HAP-1 (cell line): ENCODE measurements around the gene TBX18.

ENCODE experiments used
- DNase-seq, 2 experiments: peaks; one replicate each; pipeline ENCODE4 v3.0.0-alpha.2; 2016 to 2020; ENCODE audit warnings: low spot score in 2 of 2
- H3K27me3 ChIP-seq: fragments of 250-450 bp; sonication (Bioruptor Pico); 2 replicates; pipeline ENCODE4 v1.5.1; 2020; ENCODE audit warnings: low read depth, mild to moderate bottlenecking, moderate library complexity
- H3K36me3 ChIP-seq: fragments of 250-450 bp; sonication (Bioruptor Pico); replicated peaks from 2 replicates; pipeline ENCODE4 v1.5.1; 2020; ENCODE audit warnings: mild to moderate bottlenecking
- H3K4me1 ChIP-seq: fragments of 250-450 bp; sonication (Bioruptor Pico); 2 replicates; pipeline ENCODE4 v1.5.1; 2020; ENCODE audit warnings: mild to moderate bottlenecking
- H3K4me3 ChIP-seq: fragments of 250-450 bp; sonication (Bioruptor Pico); 2 replicates; pipeline ENCODE4 v1.5.1; 2020; ENCODE audit warnings: mild to moderate bottlenecking, moderate library complexity
- H3K9me3 ChIP-seq: fragments of 250-450 bp; sonication (Bioruptor Pico); 2 replicates; pipeline ENCODE4 v1.5.1; 2020; ENCODE audit warnings: mild to moderate bottlenecking, moderate library complexity
- in situ Hi-C: fragments of 300-500 bp; cut with MboI; formaldehyde crosslinking; loops from 3 replicates; pipeline ENCODE4 v1.14.3; 2020; ENCODE audit warnings: low sequenced_read_pairs, inconsistent platforms, mixed read lengths

Gene TBX18

GRCh38 chr6:84749181-84749580 is 15.2 kb downstream of the TBX18 start:
- in situ Hi-C loops = no loop called here
- Histone ChIP-seq H3K9me3 (no peaks in the 10 kb centered on the region), H3K4me3 (no peak overlapping the region), H3K27me3 (no peaks in the 10 kb centered on the region), H3K4me1 (no peaks in the 10 kb centered on the region), H3K36me3 (no peaks in the 10 kb centered on the region)
- no peak for DNase-seq

DNA sequence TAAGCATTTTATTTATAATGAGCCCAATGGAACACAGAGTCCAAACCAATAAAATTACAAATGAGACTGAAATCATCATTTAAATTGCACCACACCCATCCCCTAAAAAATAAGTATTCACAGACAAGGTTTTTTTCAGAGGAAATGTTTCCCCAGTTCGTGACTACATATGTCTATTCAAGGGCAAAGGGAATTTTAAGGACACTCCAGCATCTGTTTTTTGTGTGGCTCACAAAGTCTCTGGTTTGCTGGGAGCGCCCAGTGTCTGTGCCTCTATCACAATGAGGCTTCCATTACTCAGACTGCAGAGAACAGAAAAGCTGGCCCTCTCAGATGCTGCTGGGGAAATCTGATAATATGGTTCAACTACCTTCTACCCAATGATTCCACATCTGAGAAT is 16.0 kb downstream of the TBX18 start:
- Histone ChIP-seq H3K27me3 (no peaks in the 10 kb centered on the region), H3K36me3 (no peaks in the 10 kb centered on the region), H3K4me1 (no peaks in the 10 kb centered on the region), H3K9me3 (no peaks in the 10 kb centered on the region), H3K4me3 (no peak overlapping the region)
- in situ Hi-C loops = no loop called here
- DNase-seq = no peak

DNA sequence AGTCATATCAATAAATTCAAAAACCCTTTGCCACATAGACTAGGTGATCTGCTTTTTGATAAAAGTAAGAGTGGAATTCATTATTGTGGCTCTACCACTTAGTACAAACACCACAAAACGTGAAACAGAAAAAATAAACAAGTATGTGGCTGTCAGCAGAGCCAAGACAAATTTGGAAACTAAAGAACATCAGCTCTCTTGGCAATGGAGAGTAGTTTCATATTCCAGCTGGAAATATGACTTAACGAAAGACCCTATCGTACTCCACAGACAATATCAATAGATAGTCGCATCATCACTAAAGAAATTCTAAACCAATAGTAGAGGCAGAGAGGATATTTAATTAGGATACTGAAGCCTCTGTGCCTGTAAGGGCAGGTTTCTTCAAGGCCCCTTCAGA is 20.8 kb downstream of the TBX18 start:
- no peaks in the 10 kb centered on the region for H3K9me3 ChIP-seq
- in situ Hi-C loops = no loop called here
- H3K4me3 ChIP-seq = no peak overlapping the region
- no peaks in the 10 kb centered on the region for H3K36me3 ChIP-seq
- no peaks in the 10 kb centered on the region for H3K4me1 ChIP-seq
- H3K27me3 ChIP-seq = peaks cover 8% of the 10 kb centered on the region
- no peak for DNase-seq

DNA sequence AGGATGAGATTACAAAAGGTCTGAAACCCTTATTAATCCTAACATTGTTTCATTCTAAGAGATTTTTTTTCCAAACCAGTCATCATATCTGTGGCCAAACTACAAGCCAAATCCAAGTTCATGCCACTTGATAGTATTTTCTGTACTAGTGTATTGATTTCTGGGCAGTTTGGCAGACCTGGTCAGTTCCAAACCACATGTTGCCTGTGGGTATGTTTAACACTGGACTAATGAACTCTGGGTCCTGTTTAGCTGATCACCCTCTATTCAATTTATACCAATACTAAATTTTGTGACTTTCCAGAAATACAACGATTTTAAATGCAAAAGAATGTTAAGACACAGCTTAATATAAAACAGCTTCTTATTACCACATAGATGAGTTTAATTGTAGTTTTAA is 24.0 kb downstream of the TBX18 start:
- H3K27me3 ChIP-seq = peaks cover 8% of the 10 kb centered on the region
- DNase-seq = no peak
- H3K4me1 ChIP-seq = no peaks in the 10 kb centered on the region
- no peak overlapping the region for H3K4me3 ChIP-seq
- H3K36me3 ChIP-seq = no peaks in the 10 kb centered on the region
- in situ Hi-C loops = no loop called here
- H3K9me3 ChIP-seq = no peaks in the 10 kb centered on the region

GRCh38 chr6:84739866-84740208 is 24.6 kb downstream of the TBX18 start:
- no peak for DNase-seq
- H3K4me3 ChIP-seq = no peak overlapping the region
- H3K27me3 ChIP-seq = peaks cover 9% of the 10 kb centered on the region
- no peaks in the 10 kb centered on the region for H3K36me3 ChIP-seq
- in situ Hi-C loops = no loop called here
- H3K9me3 ChIP-seq = no peaks in the 10 kb centered on the region
- H3K4me1 ChIP-seq = no peaks in the 10 kb centered on the region

DNA sequence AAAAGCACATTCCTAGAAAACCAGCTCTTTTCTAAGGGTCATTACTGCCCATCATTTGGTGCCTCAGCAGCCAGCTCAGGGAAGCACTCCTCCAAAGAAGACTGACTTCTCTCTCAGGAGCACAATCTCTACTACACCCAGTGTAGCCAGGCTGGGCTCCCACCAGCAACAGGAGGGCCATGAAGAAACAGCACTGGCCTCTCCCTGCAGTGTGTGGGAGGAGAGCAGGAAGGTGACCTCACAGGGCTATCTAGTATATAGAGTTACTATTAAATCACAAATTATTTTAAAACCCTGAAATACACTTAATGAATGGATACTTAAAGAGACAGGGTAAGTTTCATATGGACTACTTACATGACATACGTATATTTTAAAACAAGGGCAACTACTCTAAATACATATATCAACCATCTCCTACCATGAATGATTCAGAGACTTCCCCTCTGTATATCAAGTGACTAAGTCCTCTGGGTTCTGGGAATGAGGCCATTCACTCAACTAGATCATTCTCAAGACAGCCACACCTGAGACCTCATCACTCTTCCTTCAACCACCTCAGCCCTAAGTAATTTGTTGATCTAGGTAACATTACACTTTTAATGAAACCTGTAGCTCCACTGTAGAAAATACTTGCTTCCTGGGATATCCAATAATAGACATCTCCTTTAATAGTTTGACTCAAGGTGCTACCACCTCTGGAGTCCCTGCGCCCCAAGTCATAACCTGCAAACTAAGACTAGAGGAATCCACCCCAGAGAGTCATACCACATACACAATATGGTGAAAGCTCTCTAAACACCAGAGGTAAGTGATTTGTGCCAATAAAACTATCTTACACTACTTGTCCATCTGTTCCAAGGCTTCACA is 25.2 kb downstream of the TBX18 start:
- peaks cover 10% of the 10 kb centered on the region for H3K27me3 ChIP-seq
- no peak overlapping the region for H3K4me3 ChIP-seq
- H3K9me3 ChIP-seq = no peaks in the 10 kb centered on the region
- H3K4me1 ChIP-seq = no peaks in the 10 kb centered on the region
- DNase-seq = no peak
- in situ Hi-C loops = no loop called here
- no peaks in the 10 kb centered on the region for H3K36me3 ChIP-seq

DNA sequence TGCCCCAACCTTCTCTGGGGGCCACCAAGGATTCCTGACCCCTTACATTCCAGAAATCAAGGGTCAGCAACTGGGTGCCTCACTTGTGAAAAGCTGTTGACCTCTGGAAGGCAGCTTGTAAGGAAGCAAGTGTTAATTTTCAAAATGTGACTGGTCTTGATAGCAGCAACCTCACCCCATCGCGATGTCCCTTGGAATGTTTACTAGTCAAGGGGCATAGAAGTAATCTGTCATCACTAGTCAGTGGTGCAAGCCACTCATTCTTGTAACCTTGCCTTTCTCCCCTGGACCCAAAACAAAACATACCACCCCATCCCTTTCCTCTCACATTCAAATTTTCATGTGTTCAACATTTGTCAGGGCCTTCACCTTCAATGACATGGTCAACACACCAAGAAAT is 30.5 kb downstream of the TBX18 start:
- DNase-seq = no peak
- Histone ChIP-seq H3K4me1 (no peaks in the 10 kb centered on the region), H3K27me3 (0 out of 2 replicates have a peak, but pooled peaks cover 2% of the 10 kb centered on the region), H3K4me3 (no peak overlapping the region), H3K9me3 (no peaks in the 10 kb centered on the region), H3K36me3 (no peaks in the 10 kb centered on the region)
- in situ Hi-C loops = no loop called here

GRCh38 chr6:84731901-84732300 is 32.5 kb downstream of the TBX18 start:
- no peaks in the 10 kb centered on the region for H3K36me3 ChIP-seq
- no peaks in the 10 kb centered on the region for H3K4me1 ChIP-seq
- H3K27me3 ChIP-seq = 0 out of 2 replicates have a peak, but pooled peaks cover 2% of the 10 kb centered on the region
- in situ Hi-C loops = no loop called here
- no peaks in the 10 kb centered on the region for H3K9me3 ChIP-seq
- no peak overlapping the region for H3K4me3 ChIP-seq
- DNase-seq = no peak

DNA sequence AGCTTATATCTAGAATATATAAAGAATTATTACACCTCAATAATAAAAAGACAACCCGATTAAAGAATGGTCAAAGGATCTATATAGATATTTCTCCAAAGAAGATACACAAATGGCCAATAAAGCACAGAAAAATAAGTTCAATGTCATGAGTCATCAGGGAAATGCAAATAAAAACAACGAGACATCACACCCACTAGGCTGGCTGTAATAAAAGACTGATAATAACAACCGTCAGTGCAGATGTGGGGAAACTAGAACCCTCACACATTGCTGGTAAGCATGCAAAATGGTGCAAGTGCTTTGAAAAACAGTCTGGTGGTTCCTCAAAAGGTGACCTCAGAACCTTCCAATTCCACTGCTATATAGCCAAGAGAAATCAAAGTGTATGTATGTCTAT is 33.0 kb downstream of the TBX18 start:
- H3K4me3 ChIP-seq = no peak overlapping the region
- in situ Hi-C loops = no loop called here

DNA sequence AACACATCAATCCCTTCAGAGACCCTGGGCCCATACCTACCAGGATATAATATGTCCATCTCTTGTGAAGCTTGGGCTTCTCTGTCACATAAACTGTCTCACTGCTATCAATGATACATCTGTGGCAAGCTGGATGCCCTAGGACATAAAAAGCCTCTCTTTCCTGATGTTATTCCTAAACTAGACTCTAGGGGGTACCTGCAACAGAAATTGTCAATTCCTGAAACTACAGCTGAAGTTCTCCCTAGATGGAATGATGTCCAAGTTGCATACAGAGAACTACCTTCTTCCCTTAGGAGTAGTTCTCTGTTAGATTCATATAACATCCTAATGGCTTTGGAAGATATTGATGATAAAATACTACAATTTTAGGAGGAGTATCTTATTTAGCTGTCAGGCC is 35.8 kb downstream of the TBX18 start:
- H3K36me3 ChIP-seq = no peaks in the 10 kb centered on the region
- no peaks in the 10 kb centered on the region for H3K9me3 ChIP-seq
- H3K27me3 ChIP-seq = no peaks in the 10 kb centered on the region
- in situ Hi-C loops = no loop called here
- no peak overlapping the region for H3K4me3 ChIP-seq
- no peak for DNase-seq
- no peaks in the 10 kb centered on the region for H3K4me1 ChIP-seq

More for the DNA sequence above, 33.0 kb downstream of the TBX18 start:
- Histone ChIP-seq H3K4me1 (no peaks in the 10 kb centered on the region), H3K27me3 (0 out of 2 replicates have a peak, but pooled peaks cover 2% of the 10 kb centered on the region), H3K36me3 (no peaks in the 10 kb centered on the region), H3K9me3 (no peaks in the 10 kb centered on the region)
- no peak for DNase-seq

DNA sequence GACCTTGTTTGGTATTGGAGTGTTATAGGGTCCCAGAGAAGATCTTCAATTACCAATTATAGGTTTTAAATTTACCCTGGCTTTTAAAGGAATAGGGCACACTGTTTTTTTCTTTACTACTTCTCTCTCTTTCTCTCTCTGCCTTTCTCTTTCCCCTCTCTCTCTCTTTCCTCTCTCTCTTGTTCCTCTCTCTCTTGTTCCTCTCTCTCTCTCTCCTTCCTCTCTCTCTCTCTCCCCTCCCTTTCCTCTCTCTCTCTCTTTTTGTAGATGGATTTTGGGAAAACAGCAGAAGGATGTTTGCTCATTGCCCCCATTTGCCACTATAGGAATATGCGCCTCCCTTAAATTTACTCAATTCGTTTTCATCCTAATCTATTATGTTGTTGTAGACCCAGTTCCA is 45.2 kb downstream of the TBX18 start:
- DNase-seq = no peak
- in situ Hi-C loops = no loop called here

GRCh38 chr6:84718038-84718955 is 46.1 kb downstream of the TBX18 start:
- H3K9me3 ChIP-seq = no peaks in the 10 kb centered on the region
- no peak for DNase-seq
- H3K27me3 ChIP-seq = no peaks in the 10 kb centered on the region
- in situ Hi-C loops = no loop called here
- no peaks in the 10 kb centered on the region for H3K4me1 ChIP-seq
- no peak overlapping the region for H3K4me3 ChIP-seq
- no peaks in the 10 kb centered on the region for H3K36me3 ChIP-seq

More for the DNA sequence above, 45.2 kb downstream of the TBX18 start:
- Histone ChIP-seq H3K36me3 (no peaks in the 10 kb centered on the region), H3K9me3 (no peaks in the 10 kb centered on the region), H3K4me3 (no peak overlapping the region), H3K4me1 (no peaks in the 10 kb centered on the region), H3K27me3 (no peaks in the 10 kb centered on the region)

DNA sequence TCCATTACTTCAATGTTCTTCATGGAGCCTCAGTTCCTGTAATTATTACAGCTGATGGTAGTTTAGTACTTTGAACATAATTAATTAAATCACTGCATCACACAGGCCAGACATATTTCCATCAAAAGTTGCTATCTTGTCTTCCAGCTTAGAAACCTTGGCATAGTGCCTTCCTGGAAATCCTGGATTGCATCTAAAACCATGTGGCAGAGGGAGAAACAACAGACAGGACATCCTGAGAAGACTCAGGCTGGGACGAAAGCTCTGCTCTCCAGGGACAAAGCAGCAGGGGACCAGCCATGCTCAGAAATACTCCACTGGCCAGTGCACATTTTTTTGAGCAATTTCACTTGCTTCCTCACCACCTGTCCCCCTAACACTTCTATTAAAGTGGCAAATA is 55.3 kb downstream of the TBX18 start:
- Histone ChIP-seq H3K4me1 (no peaks in the 10 kb centered on the region), H3K36me3 (no peaks in the 10 kb centered on the region), H3K27me3 (no peaks in the 10 kb centered on the region), H3K9me3 (no peaks in the 10 kb centered on the region), H3K4me3 (no peak overlapping the region)
- in situ Hi-C loops = no loop called here
- DNase-seq = no peak

DNA sequence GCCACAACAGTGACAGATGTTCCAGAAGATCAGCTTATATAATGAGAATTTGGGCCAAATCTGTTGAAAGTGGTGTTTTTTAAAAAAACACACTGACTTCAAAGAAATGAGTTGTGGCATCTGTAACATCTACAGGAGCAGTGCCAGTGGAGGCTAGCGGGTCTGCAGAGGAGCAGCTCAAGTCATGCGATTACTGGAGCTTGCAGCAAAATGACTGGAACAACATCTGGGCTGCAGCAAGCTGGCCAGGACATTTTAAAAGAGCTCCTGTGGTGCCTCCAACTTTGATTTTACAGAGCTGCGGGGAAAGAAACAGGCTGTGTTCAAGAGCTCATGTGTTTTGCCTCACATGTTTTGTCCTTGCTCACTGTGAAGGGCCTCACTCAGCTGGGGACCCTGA is 57.2 kb downstream of the TBX18 start:
- Histone ChIP-seq H3K9me3 (no peaks in the 10 kb centered on the region), H3K27me3 (no peaks in the 10 kb centered on the region), H3K36me3 (no peaks in the 10 kb centered on the region), H3K4me3 (no peak overlapping the region), H3K4me1 (no peaks in the 10 kb centered on the region)
- no peak for DNase-seq
- in situ Hi-C loops = no loop called here
